ENCODE data around the gene DNAJC6.

Gene DNAJC6

DNA sequence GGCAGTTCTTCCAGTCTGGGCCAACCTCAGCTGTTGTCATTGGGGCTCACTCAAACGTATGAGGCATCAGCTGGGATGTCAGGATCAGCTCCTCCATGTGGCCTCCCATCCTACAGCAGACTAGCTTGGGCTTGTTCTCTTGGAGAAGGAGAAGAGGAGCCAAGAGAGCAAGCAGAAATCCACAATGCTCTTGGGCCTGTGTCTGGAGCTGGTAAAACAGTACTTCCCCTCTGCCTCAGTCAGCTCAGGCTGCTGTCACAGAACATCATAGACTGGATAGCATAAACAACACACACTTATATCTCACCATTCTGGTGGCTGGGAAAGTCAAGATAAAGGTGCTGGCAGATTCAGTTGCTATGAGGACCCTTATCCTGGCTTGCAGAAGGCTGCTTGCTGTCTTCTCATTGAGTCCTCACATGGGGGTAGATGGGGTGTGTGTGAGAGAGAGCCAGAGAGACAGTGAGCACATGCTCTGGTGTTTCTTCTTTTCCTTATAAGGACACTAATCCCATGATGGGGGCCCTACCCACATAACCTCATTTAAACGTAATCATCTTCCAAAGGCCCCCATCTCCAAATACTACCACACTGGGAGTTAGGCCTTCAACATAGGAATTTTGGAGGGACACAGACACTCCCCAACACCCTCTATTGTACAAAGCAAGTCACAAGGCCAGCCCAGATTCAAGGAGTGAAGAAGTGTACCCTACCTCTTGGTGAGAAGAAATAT lies 16.3 kb upstream of the DNAJC6 start:
- DNase-seq: no peak

DNA sequence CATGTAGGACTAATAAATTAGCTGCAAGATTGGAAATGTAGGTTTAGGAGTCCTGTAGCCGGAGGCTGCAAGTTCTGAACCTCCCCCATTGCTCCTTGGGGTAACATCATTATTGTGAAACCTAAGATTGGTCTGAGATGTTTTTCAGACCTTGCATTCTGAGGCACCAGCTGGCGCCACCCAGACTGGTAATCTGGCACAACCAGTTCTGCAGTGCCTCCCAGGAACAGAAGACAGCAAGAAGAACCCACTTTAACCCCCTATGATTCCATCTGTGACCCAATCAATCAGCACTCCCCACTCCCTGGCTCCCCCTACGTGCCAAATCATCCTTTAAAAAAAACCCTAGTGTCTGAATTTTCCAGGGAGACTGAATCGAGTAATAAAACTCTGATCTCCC lies 11.6 kb upstream of the DNAJC6 start:
- no peak for DNase-seq

DNA sequence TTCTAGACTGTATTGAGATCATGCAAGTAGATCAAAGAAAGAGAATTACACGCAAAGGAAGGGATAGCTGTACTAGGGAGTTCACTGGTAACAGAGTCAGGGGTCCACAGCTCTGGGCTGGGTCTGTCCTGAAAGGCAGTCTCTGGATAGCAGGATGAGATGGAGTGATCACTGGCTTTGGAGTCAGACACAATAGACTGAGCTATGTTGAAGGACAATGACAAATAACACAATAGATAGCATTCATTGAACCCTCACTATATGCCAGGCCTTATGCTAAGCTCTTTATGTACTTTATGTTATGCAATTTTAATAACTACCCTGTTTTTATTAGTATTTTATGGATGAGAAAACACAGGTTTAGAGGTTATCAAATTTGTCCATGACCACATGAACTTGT lies 10.0 kb upstream of the DNAJC6 start:
- no peak for DNase-seq

- DNase-seq: no peak
Observed at GRCh38 chr1:65308781-65309303, 501 bp upstream of the DNAJC6 start.

- DNase-seq: no peak
Observed at GRCh38 chr1:65310078-65310587, 790 bp downstream of the DNAJC6 start.

GRCh38 chr1:65311760-65312159 lies 2.4 kb downstream of the DNAJC6 start:
- DNase-seq: no peak

- DNase-seq: no peak
Observed at GRCh38 chr1:65316233-65316632, 6.9 kb downstream of the DNAJC6 start.

- DNase-seq: no peak
Observed at GRCh38 chr1:65317866-65318653, 8.7 kb downstream of the DNAJC6 start.

DNA sequence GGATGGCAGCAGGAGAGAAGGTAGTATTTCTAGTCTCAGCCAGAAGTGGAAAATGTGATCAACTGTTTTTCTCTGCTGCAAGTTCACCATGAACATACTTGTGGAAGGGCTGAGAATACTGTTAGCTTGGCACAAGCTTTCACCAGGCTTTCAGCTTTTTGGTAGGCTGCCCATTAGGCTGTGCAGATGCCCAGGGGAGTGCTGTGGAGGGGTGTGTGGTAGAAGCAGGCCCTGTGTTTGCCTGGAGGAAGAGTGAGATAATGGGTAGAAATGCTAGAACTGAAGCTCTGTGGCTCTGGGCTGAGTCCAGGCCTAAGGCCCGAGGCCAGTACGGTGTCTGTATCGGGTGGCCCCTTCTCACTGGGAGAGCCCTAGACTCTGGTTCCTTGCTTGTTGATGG lies 9.8 kb downstream of the DNAJC6 start:
- DNase-seq: no peak

DNA sequence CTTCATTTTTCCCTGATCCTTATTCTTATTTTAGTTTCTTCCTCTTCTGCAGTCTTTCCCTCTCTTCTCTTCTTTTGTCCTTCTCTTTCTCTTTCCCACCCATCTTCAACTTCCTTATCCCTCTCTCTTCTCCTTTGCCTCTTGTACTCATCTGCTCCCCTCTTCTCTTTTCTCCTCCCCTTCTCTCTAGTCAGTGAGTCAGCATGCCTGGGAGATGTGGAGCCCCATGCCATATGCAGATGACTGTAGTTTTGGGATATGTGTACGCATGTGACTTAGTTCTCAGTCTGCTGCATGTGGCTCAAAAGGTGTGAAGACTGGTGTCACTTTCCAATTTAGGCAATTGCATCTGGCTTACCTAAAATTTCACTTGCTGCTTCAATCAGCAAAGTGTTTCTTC lies 10.4 kb downstream of the DNAJC6 start:
- no peak for DNase-seq

- DNase-seq: no peak
Observed at GRCh38 chr1:65321879-65322278, 12.5 kb downstream of the DNAJC6 start.

- peak; percentile 1 to 15 (median 8) for DNase-seq
Observed at GRCh38 chr1:65323246-65323645, 13.9 kb downstream of the DNAJC6 start.

- no peak for DNase-seq
Observed at GRCh38 chr1:65330021-65330420, 20.7 kb downstream of the DNAJC6 start.

- DNase-seq: no peak
Observed at GRCh38 chr1:65330822-65331221, 21.5 kb downstream of the DNAJC6 start.

DNA sequence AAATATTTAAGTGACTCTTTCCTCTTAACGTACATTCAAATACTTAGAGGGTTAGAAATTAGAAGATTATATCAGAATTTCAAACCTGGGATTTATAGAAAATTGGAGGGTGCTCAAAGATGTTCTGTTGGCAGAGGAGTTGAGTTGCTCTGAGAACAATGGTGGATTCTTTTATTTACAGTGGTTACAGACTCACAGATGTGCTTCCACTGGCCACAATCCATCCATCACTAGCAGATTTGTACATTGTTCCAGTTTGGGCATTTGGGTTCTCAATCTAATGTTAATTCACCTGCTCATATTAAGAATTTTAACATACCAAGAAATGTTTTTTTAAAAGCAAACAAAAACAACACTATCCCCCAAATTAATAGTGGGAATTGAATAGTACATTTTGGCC lies 23.5 kb downstream of the DNAJC6 start:
- no peak for DNase-seq

DNA sequence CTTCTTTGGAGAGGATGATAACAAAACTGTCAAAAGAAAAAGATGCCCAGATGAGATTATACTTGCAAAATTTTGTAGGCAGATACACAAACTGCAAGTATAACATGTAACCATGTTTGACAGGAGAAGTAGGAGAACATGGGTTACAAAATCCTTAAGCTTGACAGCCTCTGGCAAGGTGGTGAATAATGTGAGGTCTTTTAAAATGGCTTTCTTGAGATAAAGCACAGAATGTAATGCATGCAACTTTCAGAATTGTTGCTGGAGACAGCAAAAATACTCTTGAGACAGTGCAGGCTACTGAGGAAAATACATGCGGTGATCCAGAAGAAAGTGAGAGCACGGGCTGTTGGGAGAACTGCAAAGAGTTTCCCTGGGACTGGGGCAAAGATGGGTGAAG lies 24.7 kb downstream of the DNAJC6 start:
- DNase-seq: no peak

- DNase-seq: peak in 1 of 4 experiments; percentile 2
Observed at GRCh38 chr1:65339866-65340468, 30.6 kb downstream of the DNAJC6 start.

GRCh38 chr1:65341381-65341780 lies 32.0 kb downstream of the DNAJC6 start:
- no peak for DNase-seq

- peak in 2 of 4 experiments; percentile 14 to 19 for DNase-seq
Observed at GRCh38 chr1:65343286-65343685, 33.9 kb downstream of the DNAJC6 start.

GRCh38 chr1:65344171-65344814 lies 35.0 kb downstream of the DNAJC6 start:
- peak in 2 of 4 experiments; percentile 2 to 3 for DNase-seq

DNA sequence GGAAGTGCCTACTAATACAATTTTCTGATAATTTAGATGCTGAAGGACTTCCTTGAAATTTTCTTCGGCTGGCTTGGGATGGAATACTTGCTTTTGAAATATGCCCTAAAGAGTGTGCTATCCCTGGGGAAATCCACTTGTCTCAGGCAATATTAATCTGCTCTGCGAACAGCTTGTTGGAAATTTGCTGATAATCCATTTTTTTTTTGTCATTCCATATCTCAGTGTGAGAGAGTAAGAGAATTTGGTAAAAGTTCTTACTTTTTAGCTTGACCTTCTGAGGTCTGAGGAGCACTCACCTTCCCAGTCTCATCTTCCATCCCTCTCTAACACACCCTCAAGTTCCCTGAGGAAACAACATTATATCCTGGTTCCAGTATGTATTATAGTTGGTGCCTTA lies 36.8 kb downstream of the DNAJC6 start:
- no peak for DNase-seq

DNA sequence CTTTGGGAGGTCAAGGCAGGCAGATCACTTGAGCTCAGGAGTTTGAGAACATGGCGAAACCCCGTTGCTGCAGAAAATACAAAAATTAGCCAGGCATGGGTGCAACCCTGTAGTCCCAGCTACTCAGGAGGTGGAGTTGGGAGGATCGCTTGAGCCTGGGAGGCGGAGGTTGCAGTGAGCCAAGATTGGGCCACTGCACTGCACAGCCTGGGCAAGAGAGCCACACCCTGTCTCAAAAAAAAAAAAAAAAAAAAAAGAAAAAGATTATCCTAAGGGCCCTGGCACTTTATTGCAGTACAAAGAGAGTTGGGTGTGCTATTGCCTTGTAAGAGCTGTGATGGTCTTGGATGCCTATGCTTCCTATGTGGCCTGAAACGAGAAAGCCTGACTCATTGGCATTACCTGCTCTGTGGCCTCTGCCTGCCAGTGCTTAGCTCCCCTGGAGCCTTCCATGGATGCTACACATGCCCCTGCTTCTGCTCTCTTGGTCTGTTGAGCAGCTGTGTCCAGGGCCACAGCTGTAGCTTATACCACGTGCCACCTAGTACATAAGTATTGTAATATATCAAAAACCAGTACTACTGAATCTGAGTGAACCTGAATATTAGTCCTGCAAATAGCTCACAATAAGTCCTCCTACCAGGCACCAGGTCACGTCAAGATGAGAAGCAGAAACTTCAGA lies 45.8 kb downstream of the DNAJC6 start:
- DNase-seq: no peak
